Activated CD8-positive, alpha-beta memory T cell treated with anti-CD3 and anti-CD28 coated beads, Interleukin-2, amount 50 U/mL, for 1 hour (primary cell): ENCODE measurements around the gene INTS14.
A peak's percentile ranks its signal among the peaks of the same experiment; 100 is the strongest.
"Not testable (repeated sequence)": the region's sequence is repeated elsewhere in the genome, so short reads cannot be mapped to it uniquely, and the experiment has no call there.

Source experiments
- DNase-seq: peaks from one replicate; pipeline ENCODE4 v3.0.0-alpha.2; 2020; ENCODE audit errors: extremely low read depth

The INTS14 gene

GRCh38 chr15:65631503-65631902 is 20.6 kb upstream of the INTS14 start:
- no peak for DNase-seq

GRCh38 chr15:65630760-65631159 is 19.8 kb upstream of the INTS14 start:
- DNase-seq = no peak

DNA sequence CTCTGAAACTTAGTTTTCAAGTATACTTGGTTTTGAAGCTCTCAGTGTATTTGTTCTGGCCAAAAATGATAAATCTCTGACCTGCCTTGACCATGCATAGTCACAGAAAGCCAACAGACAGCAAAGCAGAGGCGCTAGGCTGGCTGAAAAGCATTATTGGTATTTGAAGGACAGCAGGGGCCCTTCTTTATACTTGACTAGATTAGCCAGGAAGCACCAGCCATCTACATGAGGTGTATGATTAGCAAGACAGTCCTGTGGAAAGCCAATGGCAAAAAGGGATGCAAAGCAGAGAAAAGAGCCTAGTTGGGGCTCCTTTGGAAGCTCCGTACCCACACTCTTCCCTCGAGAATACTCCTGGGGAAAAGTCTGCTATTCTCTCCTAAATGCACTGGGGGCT is 18.6 kb upstream of the INTS14 start:
- no peak for DNase-seq

DNA sequence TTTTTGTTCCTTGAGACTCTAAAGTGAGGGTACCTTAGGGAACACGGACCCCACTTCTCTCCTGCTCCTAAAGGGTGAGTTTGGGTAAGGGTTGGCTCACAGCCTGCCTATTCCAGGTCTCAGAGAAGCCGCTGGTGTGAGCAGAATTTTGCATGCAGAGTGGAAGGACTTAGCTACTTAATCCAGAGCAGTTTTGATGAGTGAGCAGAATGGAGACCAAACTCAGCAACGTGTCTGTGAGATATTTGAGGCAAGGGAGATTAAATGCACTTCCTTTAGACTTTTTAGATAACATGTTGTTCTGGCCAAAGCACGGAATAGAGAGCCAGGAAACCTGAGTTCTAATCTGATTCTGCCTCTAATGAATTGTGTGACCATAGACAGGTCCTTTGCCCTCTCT is 15.9 kb upstream of the INTS14 start:
- no peak for DNase-seq

GRCh38 chr15:65623103-65623502 is 12.2 kb upstream of the INTS14 start:
- DNase-seq = no peak

- DNase-seq = no peak
Measured at GRCh38 chr15:65621638-65622037, 10.7 kb upstream of the INTS14 start, which contains the start of gene SLC24A1. SLC24A1 (plus strand) TSS chr15:65621938; CDS start chr15:65624081, 2,143 bp downstream.

GRCh38 chr15:65620833-65621232 is 9.9 kb upstream of the INTS14 start:
- no peak for DNase-seq

- no peak for DNase-seq
Measured at GRCh38 chr15:65619626-65620290, 8.8 kb upstream of the INTS14 start.

DNA sequence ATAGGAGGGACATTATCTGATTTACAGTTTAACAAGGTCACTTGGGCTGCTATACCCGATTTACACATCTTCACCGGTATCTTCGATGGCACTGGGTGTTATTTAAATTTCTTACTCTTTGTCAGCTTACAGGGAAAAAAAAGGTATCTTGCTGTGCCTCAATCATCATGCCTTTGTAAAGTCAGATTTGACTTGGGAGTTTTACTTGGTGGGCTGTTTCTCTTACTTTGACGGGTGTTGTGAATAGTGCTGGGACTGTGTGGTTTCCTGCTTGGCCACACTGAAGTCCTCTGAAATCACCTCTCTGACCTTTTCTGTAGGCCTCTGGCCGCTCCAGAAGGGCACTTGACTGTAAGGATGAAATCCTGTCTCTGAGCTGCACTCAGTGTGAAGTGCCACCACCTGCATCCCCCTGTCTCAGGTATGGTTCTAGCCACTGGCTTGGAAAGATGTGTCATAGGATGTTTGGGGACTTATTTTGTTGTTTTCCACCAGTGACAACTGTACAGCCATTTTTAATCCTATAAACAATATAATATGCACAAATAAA is 7.7 kb upstream of the INTS14 start:
- no peak for DNase-seq

GRCh38 chr15:65615887-65616286 is 5.0 kb upstream of the INTS14 start:
- DNase-seq = not testable (repeated sequence)

DNA sequence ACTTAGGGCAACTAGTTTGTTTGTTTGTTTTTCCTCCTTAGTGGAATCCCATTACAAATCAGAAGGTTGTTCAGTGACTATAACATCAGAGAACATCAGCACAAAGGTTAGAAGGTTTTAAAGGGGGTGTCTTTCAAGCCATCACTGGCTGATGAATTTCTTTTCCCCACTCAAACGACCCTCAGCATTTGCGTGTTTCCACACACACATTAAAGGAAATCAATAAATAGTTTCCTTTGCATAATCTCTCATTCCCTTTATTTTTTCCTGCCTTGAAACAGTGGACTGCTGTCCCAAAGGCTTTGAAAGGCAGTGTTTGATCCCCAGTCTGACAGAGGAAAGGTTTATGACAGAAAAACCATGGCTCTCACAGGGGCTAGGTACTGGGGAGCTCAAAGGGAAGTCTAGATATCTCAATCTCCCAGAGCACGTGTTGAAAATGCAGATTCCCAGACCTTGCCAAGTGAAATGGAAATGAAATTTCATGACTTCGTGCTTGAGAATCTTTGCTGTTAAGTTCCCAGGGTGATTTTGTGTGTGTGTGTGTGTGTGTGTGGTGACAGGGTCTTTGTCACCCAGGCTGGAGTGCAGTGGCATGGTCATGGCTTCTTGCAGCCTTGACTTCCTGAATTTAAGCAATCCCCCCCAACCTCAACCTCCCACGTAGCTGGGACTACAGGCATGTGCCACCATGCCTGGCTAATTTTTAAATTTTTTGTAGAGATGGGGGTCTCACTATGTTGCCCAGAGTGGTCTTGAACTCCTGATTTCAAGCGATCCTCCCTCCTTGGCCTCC is 2.2 kb upstream of the INTS14 start:
- no peak for DNase-seq

DNA sequence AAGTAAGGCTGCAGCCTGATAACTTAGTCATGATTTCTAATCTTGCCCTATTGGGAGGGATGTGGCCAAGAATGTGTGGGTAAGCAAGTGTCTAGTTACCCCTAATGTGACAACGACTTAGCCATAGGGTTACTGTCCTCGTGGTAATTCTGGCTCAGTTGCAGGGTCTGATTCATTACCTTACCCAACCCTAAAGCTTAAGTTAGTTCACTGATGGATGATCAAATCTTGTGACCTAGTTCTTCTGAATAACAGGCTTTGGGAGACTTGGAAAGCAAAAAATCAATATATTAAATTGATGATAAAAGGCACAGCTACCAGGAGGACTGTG is 1.6 kb upstream of the INTS14 start:
- DNase-seq = no peak

DNA sequence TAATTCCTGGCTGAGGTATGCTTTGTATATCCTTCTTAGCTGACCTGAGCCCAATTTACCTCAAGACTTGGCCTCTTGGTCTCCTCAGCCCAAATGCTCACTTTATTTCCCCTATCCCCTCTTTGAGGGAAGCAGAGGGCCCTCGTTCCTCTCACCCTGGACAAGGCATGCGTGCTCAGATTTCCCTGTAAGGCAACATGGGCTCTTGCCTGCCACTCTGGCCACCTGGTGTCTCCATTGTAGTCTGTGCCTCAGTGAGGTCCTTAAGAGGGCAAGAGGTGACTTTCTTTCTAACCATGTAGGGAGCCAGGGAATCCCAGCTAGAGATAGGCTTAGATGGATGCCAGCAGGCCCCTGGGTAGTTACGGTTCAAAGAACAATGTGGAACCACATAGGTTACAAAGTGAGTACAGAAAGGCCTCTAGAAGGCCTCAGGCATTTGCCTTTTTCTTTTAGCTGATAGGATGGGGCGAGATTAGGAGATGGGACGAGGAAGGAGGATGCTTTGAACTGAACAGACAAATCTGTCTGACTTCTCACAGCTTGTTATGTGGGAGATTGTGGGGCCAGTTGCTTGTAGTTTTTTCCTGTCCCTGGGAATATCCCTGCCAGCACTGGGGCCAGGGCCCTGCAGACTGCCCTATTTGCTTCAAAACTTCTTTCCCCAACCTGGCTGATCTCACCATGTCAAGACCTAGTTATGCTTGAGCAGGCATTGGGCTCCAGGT is 1.1 kb upstream of the INTS14 start:
- no peak for DNase-seq

GRCh38 chr15:65603559-65603958 is 7.4 kb downstream of the INTS14 start:
- DNase-seq = no peak

DNA sequence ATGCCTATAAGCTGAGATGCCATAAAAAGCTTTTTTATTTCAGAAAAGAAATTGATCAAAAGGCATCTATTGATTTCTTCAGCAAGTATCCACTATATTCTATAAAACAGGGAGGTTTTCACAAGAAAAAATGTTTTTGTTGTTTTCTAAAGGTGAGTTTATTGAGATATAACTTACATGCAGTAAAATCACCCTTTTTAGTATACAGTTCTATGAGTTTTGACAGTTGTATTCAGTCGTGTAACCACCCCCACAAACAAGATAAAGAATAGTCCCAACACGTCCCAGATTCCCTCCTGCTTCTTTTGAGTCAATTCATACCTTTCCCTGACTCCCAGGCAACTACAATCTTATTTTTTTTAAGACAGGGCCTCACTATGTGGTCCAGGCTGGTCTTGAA is 7.8 kb downstream of the INTS14 start:
- no peak for DNase-seq

DNA sequence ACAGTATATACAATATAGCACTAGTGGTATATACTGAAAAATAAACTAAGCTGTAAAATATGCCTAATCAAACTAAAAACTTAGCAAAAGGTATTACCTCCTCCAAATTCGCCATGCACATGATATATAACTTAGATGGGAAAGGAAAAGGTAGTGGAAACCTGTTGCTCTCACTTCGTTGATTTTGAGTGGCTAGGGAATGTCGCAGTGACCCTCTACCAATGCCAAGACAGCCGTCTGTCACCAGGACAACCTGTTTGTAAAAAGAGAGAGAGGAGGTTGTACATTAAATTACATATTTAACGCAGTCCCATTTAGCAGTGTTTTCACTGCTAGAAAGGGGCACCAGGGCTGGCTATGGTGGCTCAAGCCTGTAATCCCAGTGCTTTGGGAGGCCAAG is 11.3 kb downstream of the INTS14 start:
- no peak for DNase-seq

DNA sequence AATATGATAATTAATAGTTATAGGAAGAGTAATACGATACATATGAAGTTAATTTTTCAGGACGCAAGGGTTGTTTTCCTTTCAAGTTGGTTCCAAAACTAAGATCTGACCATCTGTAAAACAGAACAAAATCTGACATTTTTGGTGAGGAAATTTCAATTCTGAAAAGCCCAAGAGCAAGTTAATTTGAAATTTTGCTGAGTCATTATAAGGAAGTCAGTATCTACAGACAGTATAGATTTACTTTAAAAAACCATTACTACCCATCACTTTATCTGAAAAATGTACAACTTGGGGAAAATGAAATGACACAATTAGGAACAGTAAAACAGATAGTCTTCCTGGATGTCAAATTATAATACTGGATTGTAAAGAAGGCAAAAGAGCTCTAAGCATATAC is 12.5 kb downstream of the INTS14 start:
- DNase-seq = no peak

GRCh38 chr15:65595960-65596359 is 15.0 kb downstream of the INTS14 start:
- DNase-seq = no peak

- no peak for DNase-seq
Measured at GRCh38 chr15:65587094-65587493, 23.8 kb downstream of the INTS14 start.

- no peak for DNase-seq
Measured at GRCh38 chr15:65584241-65584640, 26.7 kb downstream of the INTS14 start.

DNA sequence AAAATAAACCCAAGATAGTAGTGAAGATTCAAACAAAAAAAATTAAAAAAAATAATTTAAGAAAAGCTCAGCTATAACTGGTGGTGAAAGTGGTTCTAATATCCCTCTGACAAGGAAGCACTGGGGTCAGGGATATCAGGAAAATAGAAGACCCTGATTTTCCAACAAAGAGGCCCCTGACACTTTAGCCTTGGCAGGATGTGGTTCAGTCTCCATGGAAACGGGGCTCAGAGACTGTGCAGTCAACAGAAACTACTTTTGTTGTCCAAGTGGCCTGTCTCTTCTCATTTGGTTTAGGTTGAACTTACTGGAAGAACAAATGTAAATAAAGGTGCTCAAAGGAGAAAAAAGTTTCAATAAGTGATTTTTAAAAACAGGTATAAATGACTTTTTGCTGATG is 27.2 kb downstream of the INTS14 start:
- DNase-seq = peak; percentile 7

- no peak for DNase-seq
Measured at GRCh38 chr15:65580287-65580686, 30.6 kb downstream of the INTS14 start.

- no peak for DNase-seq
Measured at GRCh38 chr15:65579762-65580161, 31.2 kb downstream of the INTS14 start.
